Hepatocyte (in vitro differentiated cells): ENCODE data around the gene NTHL1.

ENCODE experiments used
- CTCF ChIP-seq: fragments of 200-600 bp; sonication (generic); IDR thresholded peaks from 2 replicates; pipeline ENCODE4 v1.5.1; 2016; ENCODE audit warnings: antibody characterized with exemption, mild to moderate bottlenecking; ENCODE audit not compliant: poor library complexity
- EZH2 ChIP-seq: fragments of 200-600 bp; sonication (generic); IDR thresholded peaks from 2 replicates; pipeline ENCODE4 v1.6.1; 2016; ENCODE audit warnings: antibody characterized with exemption, mild to moderate bottlenecking, borderline replicate concordance
- EZH2phosphoT487 ChIP-seq: fragments of 200-600 bp; sonication (generic); IDR thresholded peaks from one replicate; pipeline ENCODE4 v1.6.1; 2018; ENCODE audit warnings: antibody characterized with exemption, mild to moderate bottlenecking, low read depth, moderate library complexity; ENCODE audit not compliant: unreplicated experiment, severe bottlenecking

- TF ChIP-seq EZH2phosphoT487: no peak
- no peak for TF ChIP-seq EZH2
- TF ChIP-seq CTCF: no peak
Measured at GRCh38 chr16:2044541-2044940, 3.1 kb downstream of the NTHL1 start.
